GDM1 (cell line): ENCODE results near the gene AGAP2.
"Not testable (repeated sequence)": the region's sequence is repeated elsewhere in the genome, so short reads cannot be mapped to it uniquely, and the experiment has no call there.

Experiments used
- DNase-seq: peaks from one replicate; lab custom pipeline; 2025; lab: John Stamatoyannopoulos, UW

Gene AGAP2

DNA sequence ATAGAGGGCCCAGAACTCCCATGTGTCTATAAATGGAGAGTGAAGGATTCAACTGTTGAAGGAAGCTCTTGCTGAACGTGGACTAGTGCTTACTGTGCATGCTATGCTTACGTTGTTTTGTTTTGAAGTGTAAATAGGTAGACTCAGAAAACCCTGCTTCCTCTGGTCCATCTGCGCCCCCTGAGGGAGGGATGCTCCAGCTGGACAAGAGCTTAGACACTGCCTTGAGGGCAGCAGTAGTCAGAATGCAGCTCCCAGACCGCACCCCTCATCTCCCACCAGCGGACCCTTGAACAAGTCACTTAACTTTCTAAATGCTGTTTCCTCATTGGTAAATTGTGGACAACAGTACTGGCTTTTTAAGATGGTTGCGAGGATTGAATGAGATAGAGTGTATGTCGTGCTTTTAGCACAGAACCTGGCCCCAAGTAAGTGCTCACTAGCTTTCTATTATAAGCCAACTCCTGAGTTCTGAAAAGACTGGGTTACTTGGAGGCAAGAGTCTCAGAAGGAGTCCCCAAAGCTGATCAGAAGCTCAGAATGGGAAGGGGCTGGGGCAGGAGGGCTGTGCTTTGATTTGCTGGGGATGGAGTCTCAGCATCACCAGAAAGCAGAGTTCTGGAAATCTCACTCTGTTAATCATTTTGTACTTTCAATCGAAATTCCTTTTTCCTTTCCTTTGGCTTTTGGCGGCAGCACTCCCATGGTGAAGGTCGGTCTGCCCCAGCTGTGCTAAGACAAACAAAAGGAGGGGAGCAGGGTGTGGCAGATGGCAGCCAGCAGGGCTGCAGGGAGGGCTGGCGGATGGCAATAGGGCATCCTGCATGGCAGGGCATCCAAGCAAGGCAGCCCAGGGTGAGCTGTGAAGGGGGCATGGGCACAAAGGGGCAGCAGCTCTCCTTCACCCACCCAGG lies 15.6 kb downstream of the AGAP2 start:
- DNase-seq, result no peak

DNA sequence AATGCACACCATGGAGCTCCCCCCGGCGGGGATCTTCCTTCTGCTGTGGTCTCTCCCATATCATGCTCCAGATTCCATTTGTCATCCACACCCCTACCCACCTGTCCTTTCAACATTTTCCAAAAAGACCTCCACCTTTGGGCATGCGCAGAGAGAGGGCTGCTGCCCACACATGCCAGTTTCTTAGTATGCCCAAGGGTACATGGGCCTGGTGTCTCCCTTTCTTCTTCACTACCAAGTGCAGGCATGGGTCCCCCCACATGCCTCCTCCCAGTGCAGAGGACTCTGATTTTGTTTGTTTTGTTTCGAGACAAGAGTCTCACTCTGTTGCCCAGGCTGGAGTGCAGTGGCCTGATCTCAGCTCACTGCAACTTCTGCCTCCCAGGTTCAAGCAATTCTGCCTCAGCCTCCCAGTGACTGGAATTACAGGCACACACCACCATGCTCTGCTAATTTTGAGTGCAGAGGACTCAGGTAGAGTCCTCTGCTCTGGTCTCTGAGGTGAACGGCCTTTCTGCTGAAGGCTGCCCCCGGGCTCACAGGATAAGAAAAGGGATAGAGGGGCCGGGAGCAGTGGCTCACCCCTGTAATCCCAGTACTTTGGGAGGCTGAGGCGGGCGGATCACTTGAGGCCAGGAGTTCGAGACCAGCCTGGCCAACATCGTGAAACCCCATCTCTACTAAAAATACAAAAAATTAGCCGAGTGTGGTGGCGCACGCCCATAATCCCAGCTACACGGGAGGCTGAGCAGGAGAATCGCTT lies 16.5 kb downstream of the AGAP2 start:
- not testable (repeated sequence) for DNase-seq

DNA sequence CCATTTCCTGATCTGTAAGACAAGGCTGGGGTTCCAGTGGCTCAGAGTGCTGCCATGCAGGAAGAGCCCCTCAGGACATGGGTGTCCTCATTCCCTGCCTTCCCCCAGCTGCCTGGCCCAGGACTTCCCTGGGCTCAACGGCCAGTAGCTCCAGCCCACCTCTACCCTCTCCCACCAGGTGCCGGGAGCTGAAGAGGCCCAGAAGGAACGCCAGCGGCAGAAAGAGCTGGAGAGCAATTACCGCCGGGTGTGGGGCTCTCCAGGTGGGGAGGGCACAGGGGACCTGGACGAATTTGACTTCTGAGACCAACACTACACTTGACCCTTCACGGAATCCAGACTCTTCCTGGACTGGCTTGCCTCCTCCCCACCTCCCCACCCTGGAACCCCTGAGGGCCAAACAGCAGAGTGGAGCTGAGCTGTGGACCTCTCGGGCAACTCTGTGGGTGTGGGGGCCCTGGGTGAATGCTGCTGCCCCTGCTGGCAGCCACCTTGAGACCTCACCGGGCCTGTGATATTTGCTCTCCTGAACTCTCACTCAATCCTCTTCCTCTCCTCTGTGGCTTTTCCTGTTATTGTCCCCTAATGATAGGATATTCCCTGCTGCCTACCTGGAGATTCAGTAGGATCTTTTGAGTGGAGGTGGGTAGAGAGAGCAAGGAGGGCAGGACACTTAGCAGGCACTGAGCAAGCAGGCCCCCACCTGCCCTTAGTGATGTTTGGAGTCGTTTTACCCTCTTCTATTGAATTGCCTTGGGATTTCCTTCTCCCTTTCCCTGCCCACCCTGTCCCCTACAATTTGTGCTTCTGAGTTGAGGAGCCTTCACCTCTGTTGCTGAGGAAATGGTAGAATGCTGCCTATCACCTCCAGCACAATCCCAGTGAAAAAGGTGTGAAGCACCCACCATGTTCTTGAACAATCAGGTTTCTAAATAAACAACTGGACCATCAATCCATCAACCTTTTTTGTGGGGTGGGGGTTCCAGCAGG lies 17.6 kb downstream of the AGAP2 start:
- DNase-seq, result no peak

DNA sequence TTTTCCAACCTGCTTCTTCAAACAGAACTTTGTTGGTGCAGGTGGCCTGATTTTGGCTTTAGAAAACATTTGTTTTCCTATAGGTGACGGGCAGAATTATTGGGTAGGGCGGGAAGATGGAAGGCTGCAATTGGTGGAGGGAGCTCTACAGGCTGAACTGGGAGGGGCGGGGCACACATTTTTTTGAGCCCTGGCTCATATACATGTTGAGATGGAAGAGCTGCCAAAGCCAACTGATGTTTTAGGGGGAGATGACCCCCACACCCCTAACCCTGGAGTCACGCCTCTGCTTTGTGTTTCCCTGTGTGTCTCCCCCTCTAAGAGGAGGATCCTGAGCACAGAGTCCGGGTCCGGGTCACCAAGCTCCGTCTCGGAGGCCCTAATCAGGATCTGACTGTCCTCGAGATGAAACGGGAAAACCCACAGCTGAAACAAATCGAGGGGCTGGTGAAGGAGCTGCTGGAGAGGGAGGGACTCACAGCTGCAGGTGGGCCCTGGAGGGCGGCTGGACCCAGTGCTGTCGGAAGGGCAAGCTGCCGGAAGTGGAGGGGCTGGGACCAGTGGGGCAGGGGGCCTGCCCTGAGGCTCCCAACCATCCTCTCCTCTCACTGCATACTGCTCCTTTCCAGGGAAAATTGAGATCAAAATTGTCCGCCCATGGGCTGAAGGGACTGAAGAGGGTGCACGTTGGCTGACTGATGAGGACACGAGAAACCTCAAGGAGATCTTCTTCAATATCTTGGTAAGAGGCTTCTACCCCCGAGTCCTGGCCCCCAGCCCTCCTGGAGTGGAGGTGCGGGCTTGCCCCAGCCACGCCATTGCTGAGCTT lies 18.6 kb downstream of the AGAP2 start:
- DNase-seq, result no peak

DNA sequence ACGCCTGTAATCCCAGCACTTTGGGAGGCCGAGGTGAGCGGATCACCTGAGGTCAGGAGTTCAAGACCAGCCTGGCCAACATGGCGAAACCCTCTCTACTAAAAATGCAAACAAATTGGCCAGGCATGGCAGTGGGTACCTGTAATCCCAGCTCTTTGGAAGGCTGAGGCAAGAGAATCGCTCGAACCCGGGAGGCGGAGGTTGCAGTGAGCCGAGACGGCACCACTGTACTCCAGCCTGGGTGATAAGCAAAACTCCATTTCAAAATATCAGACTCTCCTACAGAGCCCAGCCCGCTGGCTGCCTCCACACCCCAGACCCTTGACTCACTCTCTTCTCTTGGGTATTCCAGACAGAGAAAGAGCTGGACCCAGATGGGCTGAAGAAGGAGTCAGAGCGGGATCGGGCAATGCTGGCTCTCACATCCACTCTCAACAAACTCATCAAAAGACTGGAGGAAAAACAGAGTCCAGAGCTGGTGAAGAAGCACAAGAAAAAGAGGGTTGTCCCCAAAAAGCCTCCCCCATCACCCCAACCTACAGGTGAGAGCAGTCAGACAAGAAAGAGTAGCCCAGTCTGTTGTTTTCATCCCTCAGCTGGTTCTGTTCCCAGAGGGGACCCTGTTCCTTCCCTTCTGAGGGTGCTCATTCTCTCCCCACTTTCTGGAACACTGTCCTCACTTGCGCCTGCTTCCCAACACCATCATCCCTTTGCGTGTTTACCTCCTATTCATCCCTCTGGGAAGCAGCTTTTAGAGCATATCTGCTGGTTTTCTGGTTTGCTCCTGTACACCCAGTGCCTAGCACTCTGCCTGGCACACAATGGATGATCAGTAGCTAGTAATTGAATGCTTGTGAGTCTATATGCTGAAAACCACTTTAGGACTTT lies 19.7 kb downstream of the AGAP2 start:
- DNase-seq, result no peak

DNA sequence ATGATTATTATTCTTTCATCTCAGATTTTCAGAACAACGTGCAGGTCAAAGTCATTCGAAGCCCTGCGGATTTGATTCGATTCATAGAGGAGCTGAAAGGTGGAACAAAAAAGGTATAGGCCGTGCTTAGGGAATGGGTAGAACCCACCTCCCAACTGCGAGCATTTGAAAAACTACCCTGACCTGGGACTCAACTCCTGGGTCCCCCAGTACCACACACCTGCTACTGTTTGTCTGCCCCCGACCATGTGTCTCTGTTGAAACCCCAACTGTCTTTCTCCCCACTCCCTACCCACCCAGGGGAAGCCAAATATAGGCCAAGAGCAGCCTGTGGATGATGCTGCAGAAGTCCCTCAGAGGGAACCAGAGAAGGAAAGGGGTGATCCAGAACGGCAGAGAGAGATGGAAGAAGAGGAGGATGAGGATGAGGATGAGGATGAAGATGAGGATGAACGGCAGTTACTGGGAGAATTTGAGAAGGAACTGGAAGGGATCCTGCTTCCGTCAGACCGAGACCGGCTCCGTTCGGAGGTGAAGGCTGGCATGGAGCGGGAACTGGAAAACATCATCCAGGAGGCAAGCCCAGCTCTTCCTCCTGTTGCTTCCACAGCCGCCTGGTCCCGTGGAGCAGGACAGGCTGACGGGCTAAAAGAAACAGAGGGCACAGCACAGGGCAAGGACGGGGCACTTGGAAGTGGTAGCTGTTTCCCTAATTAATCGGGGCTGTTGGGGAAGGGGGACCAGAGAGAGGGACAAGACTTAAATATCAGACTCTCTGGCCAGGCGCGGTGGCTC lies 20.5 kb downstream of the AGAP2 start:
- no peak for DNase-seq

DNA sequence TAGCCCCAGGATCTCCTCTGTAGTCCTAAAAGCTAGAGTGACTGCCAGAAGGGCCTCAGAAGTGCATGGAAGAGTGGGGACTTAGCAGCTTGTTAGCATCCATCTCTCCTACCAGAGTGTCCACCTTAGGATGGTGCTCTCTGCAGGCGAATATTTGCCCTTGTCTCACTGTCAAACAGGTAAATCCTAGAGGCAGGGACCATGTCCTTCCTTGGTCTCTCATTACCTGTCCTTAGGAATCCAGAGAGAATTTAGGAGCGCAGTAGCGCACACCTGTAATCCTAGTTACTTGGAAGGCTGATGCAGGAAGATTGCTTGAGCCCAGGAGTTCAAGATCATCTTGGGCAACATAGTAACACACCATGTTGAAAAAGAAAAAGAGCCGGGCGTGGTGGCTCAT lies 21.4 kb downstream of the AGAP2 start:
- DNase-seq, result no peak

- no peak for DNase-seq
These were observed 22.2 kb downstream of the AGAP2 start for GRCh38 chr12:57716305-57716704.

- DNase-seq, result no peak
These were observed 22.8 kb downstream of the AGAP2 start for GRCh38 chr12:57715786-57716185.

GRCh38 chr12:57715036-57715748 lies 23.4 kb downstream of the AGAP2 start:
- DNase-seq, result not testable (repeated sequence)

GRCh38 chr12:57713209-57713608 lies 25.3 kb downstream of the AGAP2 start:
- no peak for DNase-seq

- DNase-seq, result no peak
These were observed 25.8 kb downstream of the AGAP2 start for GRCh38 chr12:57712701-57713100.

GRCh38 chr12:57708296-57708695 lies 30.2 kb downstream of the AGAP2 start:
- no peak for DNase-seq

GRCh38 chr12:57707250-57707649 lies 31.3 kb downstream of the AGAP2 start:
- no peak for DNase-seq

DNA sequence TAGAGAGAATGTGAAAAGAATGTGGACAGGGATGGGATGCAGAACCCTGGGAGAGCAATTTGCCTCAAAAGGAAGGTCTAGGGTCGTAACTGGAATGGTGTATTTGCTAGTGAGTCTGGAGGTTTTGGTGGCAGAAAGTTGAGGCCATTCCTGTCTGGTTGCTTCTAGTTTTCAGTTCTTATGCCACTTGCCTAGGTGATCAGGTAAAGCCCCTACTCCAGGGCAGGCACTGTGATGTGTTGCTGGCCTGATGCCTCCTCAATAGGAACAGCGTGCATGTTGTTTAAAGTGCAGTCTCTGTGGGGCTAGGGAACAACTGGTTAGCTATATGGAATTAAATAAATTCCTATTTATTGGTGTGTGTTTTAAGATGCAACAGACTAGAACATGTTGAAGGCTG lies 38.2 kb downstream of the AGAP2 start:
- DNase-seq, result no peak

DNA sequence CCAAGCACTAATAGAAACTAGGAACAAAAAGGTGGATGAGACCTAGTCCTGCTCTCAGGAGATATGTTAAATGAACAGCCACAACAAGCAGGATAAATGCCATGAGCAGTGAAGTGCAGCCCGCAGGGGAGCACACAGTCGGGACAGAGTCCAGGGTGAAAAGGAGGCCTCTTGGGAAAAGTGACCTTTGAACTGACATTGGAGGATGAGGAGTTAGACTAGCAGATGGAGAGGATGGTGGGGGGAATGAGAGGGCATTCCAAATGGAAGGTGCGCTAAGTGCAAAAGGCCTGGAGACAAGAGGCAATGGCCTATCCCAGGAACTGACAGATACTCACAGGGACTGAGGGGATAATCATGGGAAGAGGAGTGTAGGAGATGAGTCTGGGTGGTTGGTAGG lies 40.1 kb downstream of the AGAP2 start:
- DNase-seq, result no peak

GRCh38 chr12:57697076-57697475 lies 41.5 kb downstream of the AGAP2 start:
- DNase-seq, result no peak

- DNase-seq, result no peak
These were observed 42.6 kb downstream of the AGAP2 start for GRCh38 chr12:57695770-57696432.
